Chondrocyte (in vitro differentiated cells): ENCODE measurements around the gene CACNB2. TPM values are rescaled to one million over a fixed set of nuclear protein-coding genes. Genes with fewer than 3 reads are reported as not detected.

Source experiments
- DNase-seq: peaks from one replicate; pipeline ENCODE4 v3.0.0; 2021; ENCODE audit warnings: mixed read lengths, low spot score
- H3K27ac Mint-ChIP-seq: one replicate; pipeline ENCODE4 v1.8.0; 2021; ENCODE audit warnings: mild to moderate bottlenecking, moderate library complexity, mixed read lengths; ENCODE audit not compliant: unreplicated experiment
- H3K27me3 Mint-ChIP-seq: 2 replicates; pipeline ENCODE4 v1.8.0; 2021; ENCODE audit warnings: low read depth, mixed read lengths
- H3K36me3 Mint-ChIP-seq: 2 replicates; pipeline ENCODE4 v1.8.0; 2021; ENCODE audit warnings: low read depth, mixed read lengths
- H3K4me1 Mint-ChIP-seq: 2 replicates; pipeline ENCODE4 v1.8.0; 2021; ENCODE audit warnings: low read depth, mild to moderate bottlenecking, mixed read lengths
- H3K4me3 Mint-ChIP-seq: one replicate; pipeline ENCODE4 v1.8.0; 2021; ENCODE audit warnings: mild to moderate bottlenecking, moderate library complexity, mixed read lengths; ENCODE audit not compliant: unreplicated experiment
- H3K9me3 Mint-ChIP-seq: 2 replicates; pipeline ENCODE4 v1.8.0; 2021; ENCODE audit warnings: low read depth, mixed read lengths
- total RNA-seq: library from RNA; stranded (reverse); gene quantifications from 3 replicates; pipeline ENCODE4 v1.2.1, GENCODE V29; 2021
- TF ChIP-seq, protein P1 (sequence below): fragments of 200-600 bp; sonication (generic); IDR thresholded peaks from 2 replicates; pipeline ENCODE4 v1.5.0; 2021; ENCODE audit warnings: antibody characterized with exemption, mild to moderate bottlenecking, moderate library complexity

Gene CACNB2
- total RNA-seq, 1 donor from 2014 or later: 0.25 TPM

DNA sequence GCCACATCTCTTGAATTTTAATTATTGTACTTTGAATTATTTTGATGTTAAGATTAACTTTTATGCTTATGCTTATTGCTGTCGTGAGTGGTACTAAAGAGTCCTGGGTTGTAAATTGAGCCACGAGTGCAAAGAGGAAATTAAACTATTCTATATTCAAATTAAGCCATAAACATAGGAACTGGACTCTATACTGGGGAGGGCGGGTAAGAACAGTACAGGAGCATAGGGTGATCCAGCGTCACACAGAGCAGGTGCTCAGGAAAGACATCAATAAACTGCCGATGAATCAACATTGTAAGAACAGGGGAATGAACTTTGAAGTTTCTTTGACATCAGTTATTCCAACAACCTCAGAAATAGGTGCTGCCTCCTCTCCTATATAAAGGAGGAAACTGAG is 219.6 kb downstream of the CACNB2 start:
- H3K27me3 Mint-ChIP-seq: peaks cover 10% of the 10 kb centered on the region
- no peaks in the 10 kb centered on the region for H3K9me3 Mint-ChIP-seq
- DNase-seq: no peak
- peaks cover 2% of the 10 kb centered on the region for H3K36me3 Mint-ChIP-seq
- TF ChIP-seq, protein P1, sequence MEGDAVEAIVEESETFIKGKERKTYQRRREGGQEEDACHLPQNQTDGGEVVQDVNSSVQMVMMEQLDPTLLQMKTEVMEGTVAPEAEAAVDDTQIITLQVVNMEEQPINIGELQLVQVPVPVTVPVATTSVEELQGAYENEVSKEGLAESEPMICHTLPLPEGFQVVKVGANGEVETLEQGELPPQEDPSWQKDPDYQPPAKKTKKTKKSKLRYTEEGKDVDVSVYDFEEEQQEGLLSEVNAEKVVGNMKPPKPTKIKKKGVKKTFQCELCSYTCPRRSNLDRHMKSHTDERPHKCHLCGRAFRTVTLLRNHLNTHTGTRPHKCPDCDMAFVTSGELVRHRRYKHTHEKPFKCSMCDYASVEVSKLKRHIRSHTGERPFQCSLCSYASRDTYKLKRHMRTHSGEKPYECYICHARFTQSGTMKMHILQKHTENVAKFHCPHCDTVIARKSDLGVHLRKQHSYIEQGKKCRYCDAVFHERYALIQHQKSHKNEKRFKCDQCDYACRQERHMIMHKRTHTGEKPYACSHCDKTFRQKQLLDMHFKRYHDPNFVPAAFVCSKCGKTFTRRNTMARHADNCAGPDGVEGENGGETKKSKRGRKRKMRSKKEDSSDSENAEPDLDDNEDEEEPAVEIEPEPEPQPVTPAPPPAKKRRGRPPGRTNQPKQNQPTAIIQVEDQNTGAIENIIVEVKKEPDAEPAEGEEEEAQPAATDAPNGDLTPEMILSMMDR: no peak
- no peak overlapping the region for H3K27ac Mint-ChIP-seq
- no peaks in the 10 kb centered on the region for H3K4me1 Mint-ChIP-seq
- no peak overlapping the region for H3K4me3 Mint-ChIP-seq

DNA sequence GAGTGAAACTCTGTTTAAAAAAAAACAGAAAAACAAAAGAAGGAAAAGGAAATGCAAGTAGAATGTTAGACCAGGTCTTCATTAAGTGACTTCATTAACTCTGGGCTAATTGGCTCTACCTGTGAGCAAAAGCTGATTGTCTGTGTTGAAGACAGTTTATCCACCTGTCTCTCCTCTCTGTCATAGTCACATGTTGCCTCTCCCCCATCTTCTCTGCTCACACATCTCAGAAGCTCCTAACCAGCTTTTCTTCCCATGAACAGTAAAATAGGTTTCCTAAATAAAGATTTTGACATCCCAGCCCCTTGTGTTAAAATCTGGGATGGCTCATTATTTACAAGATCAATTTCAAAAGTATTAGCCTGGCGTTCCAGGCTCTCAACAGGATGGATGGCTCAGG is 222.7 kb downstream of the CACNB2 start:
- no peaks in the 10 kb centered on the region for H3K9me3 Mint-ChIP-seq
- peaks cover 2% of the 10 kb centered on the region for H3K4me1 Mint-ChIP-seq
- H3K27me3 Mint-ChIP-seq: peaks cover 10% of the 10 kb centered on the region
- H3K4me3 Mint-ChIP-seq: no peak overlapping the region
- H3K36me3 Mint-ChIP-seq: peaks cover 2% of the 10 kb centered on the region
- TF ChIP-seq, protein P1: no peak
- no peak for DNase-seq
- H3K27ac Mint-ChIP-seq: no peak overlapping the region

DNA sequence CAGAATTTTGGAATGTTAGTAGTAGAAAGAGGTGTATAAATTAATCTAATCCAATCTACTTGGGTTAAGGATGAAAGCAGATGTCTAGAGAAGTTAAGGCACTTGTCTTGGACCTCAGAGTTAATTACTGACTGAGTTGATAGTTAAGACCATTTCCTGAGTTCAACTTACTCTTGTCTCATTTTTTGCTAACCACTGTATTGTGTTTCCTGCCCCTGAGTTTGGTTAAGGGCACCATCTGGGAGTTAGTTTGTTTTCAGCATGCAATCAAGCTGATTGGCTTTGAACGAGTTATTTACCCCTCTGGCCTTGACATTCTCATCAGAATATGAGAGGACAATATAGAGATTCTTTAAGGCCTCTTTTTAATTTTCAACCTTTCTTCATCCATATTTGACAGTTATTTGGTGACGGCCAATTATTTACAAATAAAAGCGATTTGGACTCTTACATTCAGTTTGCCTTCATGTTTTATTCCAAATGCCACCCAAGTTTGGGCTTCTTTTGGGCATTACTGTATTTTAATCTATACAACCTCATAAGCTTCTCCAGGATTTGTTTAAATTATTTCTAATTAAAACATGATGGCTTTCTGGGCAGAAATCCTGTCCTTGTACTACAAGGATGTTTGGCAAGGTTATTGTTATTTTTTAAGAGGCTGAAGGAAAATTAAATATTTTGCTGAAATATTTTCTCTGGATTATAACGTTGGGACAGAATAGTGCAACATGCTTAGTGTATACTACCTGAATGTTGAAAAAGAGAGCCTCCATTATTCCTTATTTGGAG is 225.0 kb downstream of the CACNB2 start:
- Mint-ChIP-seq H3K36me3 (peaks cover 2% of the 10 kb centered on the region), H3K4me1 (peaks cover 22% of the 10 kb centered on the region), H3K4me3 (no peak overlapping the region), H3K27me3 (peaks cover 10% of the 10 kb centered on the region), H3K9me3 (no peaks in the 10 kb centered on the region), H3K27ac (no peak overlapping the region)
- TF ChIP-seq, protein P1: no peak
- DNase-seq: no peak

DNA sequence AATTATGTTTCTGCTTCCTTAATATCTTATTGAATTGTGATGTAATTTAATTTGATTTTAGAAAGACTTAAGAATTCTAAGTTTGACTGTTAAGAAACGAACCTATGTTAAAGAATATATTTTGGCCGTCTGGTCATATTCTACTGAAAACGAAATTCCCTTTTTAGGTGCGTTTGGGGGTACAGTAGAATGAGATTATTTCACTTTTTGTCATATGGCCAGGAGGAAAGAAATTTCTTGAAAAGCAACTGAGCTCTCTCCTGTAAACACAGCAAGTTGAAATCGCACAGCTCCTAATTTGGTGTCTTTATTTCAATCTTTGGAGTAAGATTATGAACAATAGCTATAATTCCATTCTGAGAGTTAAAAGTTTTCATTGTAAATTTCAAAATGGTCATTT is 227.6 kb downstream of the CACNB2 start:
- H3K4me1 Mint-ChIP-seq: peaks cover 24% of the 10 kb centered on the region
- peaks cover 3% of the 10 kb centered on the region for H3K27me3 Mint-ChIP-seq
- H3K36me3 Mint-ChIP-seq: peaks cover 2% of the 10 kb centered on the region
- DNase-seq: no peak
- H3K27ac Mint-ChIP-seq: no peak overlapping the region
- H3K9me3 Mint-ChIP-seq: no peaks in the 10 kb centered on the region
- no peak overlapping the region for H3K4me3 Mint-ChIP-seq
- TF ChIP-seq, protein P1: no peak

DNA sequence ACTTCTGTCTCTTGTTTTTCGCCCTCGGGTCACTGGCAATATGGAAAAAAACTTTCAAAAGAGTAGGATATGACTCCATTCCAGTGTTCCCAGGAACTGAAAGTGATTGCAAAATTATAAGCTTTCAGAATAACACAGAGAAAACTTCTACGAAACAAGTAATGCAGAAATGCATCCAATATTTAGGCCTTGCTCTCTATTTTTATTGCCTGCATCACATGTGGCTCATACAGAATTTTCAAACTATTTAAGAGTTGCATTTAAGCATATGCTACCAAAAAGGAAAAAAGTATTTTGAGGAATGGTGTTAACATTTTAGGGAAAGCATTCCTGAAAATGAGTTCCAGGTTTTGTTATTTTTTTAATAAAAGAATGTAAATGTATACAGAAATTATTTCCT is 228.0 kb downstream of the CACNB2 start:
- no peak overlapping the region for H3K27ac Mint-ChIP-seq
- H3K4me3 Mint-ChIP-seq: no peak overlapping the region
- H3K4me1 Mint-ChIP-seq: peaks cover 24% of the 10 kb centered on the region
- TF ChIP-seq, protein P1: no peak
- peaks cover 2% of the 10 kb centered on the region for H3K36me3 Mint-ChIP-seq
- no peaks in the 10 kb centered on the region for H3K9me3 Mint-ChIP-seq
- DNase-seq: no peak
- H3K27me3 Mint-ChIP-seq: no peaks in the 10 kb centered on the region
